ENCODE data around the gene SLX9.

GRCh38 chr21:44999428-44999971 lies 59.7 kb downstream of the SLX9 start:
- TF ChIP-seq EZH2 (IDR thresholded peaks at IDR 0.05) (no peak), POLR2AphosphoS5 (IDR thresholded peaks at IDR 0.05; ENCODE audit: borderline replicate concordance, low read depth, low read length) (no peak)

Data from SK-N-MC (cell line).